Liver (tissue), 3 donors: ENCODE measurements around the gene PTPRN2.

Source experiments
- ATF3 ChIP-seq: IDR thresholded peaks from 2 replicates; pipeline ENCODE4 v1.6.1; 2016; ENCODE audit warnings: antibody characterized with exemption
- CTCF ChIP-seq: fragments of 150-350 bp; IDR thresholded peaks from 2 replicates; pipeline ENCODE4 v1.5.1; 2017; ENCODE audit warnings: improper control_type of control experiment, low read depth, low read length; ENCODE audit not compliant: missing input control
- EGR1 ChIP-seq, 2 donors: IDR thresholded peaks; 2 replicates each; pipeline ENCODE4 v1.6.1; 2016 to 2018; ENCODE audit warnings: antibody characterized with exemption in 2 of 2, low read depth in 2 of 2
- GABPA ChIP-seq, 2 donors: IDR thresholded peaks in 1 of 2; conservative IDR thresholded peaks in 1 of 2; 2 replicates each; pipeline ENCODE4 v1.6.1; 2016; ENCODE audit warnings: antibody characterized with exemption in 2 of 2, mild to moderate bottlenecking in 1 of 2, moderate library complexity in 1 of 2
- JUND ChIP-seq, 2 donors: IDR thresholded peaks; 2 replicates each; pipeline ENCODE4 v1.6.1; 2016; ENCODE audit warnings: antibody characterized with exemption in 2 of 2
- RAD21 ChIP-seq, 2 donors: IDR thresholded peaks; 2 replicates each; pipeline ENCODE4 v1.6.1; 2016; ENCODE audit warnings: antibody characterized with exemption in 2 of 2, mild to moderate bottlenecking in 2 of 2
- SP1 ChIP-seq: IDR thresholded peaks from 2 replicates; pipeline ENCODE4 v1.6.1; 2018; ENCODE audit warnings: antibody characterized with exemption, mild to moderate bottlenecking
- TAF1 ChIP-seq: conservative IDR thresholded peaks from 2 replicates; pipeline ENCODE4 v1.6.1; 2016; ENCODE audit warnings: antibody characterized with exemption, mild to moderate bottlenecking
- YY1 ChIP-seq: IDR thresholded peaks from 2 replicates; pipeline ENCODE4 v1.6.1; 2016; ENCODE audit warnings: antibody characterized with exemption, mild to moderate bottlenecking
- TF ChIP-seq, protein P1 (sequence below): IDR thresholded peaks from 2 replicates; pipeline ENCODE4 v1.6.1; 2016; ENCODE audit warnings: antibody characterized with exemption
- TF ChIP-seq, protein P2 (sequence below): IDR thresholded peaks from 2 replicates; pipeline ENCODE4 v1.6.1; 2016; ENCODE audit warnings: antibody characterized with exemption
- TF ChIP-seq, protein P3 (sequence below): IDR thresholded peaks from 2 replicates; pipeline ENCODE4 v1.6.1; 2016; ENCODE audit warnings: antibody characterized with exemption, mild to moderate bottlenecking
- donor health status: healthy.
- donor health status: healthy.

- TF ChIP-seq CTCF (no peak), TAF1 (no peak), SP1 (no peak), RAD21 (IDR thresholded peaks at IDR 0.05) (no peak), JUND (IDR thresholded peaks at IDR 0.05) (no peak), YY1 (no peak), GABPA (IDR thresholded peaks at IDR 0.05 in 1 of 2, conservative IDR thresholded peaks at IDR 0.05 in 1 of 2) (no peak), ATF3 (no peak), EGR1 (IDR thresholded peaks at IDR 0.05; ENCODE audit: low read depth in 2 of 2) (no peak)
- TF ChIP-seq, protein P1, sequence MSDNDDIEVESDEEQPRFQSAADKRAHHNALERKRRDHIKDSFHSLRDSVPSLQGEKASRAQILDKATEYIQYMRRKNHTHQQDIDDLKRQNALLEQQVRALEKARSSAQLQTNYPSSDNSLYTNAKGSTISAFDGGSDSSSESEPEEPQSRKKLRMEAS, result no peak
- TF ChIP-seq, protein P2, sequence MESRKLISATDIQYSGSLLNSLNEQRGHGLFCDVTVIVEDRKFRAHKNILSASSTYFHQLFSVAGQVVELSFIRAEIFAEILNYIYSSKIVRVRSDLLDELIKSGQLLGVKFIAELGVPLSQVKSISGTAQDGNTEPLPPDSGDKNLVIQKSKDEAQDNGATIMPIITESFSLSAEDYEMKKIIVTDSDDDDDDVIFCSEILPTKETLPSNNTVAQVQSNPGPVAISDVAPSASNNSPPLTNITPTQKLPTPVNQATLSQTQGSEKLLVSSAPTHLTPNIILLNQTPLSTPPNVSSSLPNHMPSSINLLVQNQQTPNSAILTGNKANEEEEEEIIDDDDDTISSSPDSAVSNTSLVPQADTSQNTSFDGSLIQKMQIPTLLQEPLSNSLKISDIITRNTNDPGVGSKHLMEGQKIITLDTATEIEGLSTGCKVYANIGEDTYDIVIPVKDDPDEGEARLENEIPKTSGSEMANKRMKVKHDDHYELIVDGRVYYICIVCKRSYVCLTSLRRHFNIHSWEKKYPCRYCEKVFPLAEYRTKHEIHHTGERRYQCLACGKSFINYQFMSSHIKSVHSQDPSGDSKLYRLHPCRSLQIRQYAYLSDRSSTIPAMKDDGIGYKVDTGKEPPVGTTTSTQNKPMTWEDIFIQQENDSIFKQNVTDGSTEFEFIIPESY, result no peak
- TF ChIP-seq, protein P3, sequence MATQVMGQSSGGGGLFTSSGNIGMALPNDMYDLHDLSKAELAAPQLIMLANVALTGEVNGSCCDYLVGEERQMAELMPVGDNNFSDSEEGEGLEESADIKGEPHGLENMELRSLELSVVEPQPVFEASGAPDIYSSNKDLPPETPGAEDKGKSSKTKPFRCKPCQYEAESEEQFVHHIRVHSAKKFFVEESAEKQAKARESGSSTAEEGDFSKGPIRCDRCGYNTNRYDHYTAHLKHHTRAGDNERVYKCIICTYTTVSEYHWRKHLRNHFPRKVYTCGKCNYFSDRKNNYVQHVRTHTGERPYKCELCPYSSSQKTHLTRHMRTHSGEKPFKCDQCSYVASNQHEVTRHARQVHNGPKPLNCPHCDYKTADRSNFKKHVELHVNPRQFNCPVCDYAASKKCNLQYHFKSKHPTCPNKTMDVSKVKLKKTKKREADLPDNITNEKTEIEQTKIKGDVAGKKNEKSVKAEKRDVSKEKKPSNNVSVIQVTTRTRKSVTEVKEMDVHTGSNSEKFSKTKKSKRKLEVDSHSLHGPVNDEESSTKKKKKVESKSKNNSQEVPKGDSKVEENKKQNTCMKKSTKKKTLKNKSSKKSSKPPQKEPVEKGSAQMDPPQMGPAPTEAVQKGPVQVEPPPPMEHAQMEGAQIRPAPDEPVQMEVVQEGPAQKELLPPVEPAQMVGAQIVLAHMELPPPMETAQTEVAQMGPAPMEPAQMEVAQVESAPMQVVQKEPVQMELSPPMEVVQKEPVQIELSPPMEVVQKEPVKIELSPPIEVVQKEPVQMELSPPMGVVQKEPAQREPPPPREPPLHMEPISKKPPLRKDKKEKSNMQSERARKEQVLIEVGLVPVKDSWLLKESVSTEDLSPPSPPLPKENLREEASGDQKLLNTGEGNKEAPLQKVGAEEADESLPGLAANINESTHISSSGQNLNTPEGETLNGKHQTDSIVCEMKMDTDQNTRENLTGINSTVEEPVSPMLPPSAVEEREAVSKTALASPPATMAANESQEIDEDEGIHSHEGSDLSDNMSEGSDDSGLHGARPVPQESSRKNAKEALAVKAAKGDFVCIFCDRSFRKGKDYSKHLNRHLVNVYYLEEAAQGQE, result no peak
These were observed 746.5 kb downstream of the PTPRN2 start for GRCh38 chr7:157840914-157841772.
